Thyroid gland (tissue), 4 donors: ENCODE measurements around the gene MOB2. TPM values are rescaled to one million over a fixed set of nuclear protein-coding genes. Genes with fewer than 3 reads are reported as not detected.

Experiments used
- DNase-seq, 2 donors: peaks; one replicate each; pipeline ENCODE4 v3.0.0-alpha.2; 2019
- H3K27ac ChIP-seq, 3 donors: fragments of 200-600 bp; sonication (generic); 1 replicate in 2 of 3; 2 replicates in 1 of 3; pipeline ENCODE4 v1.5.1; 2016 to 2019; ENCODE audit warnings: mild to moderate bottlenecking in 1 of 3, moderate library complexity in 1 of 3
- H3K27me3 ChIP-seq: fragments of 200-600 bp; sonication (generic); one replicate; pipeline ENCODE4 v1.5.1; 2019
- H3K36me3 ChIP-seq, 2 donors: fragments of 200-600 bp; sonication (generic); one replicate each; pipeline ENCODE4 v1.5.1; 2016 to 2019
- H3K4me1 ChIP-seq, 2 donors: fragments of 200-600 bp; sonication (generic); one replicate each; pipeline ENCODE4 v1.5.1; 2017 to 2019
- H3K4me3 ChIP-seq, 3 donors: fragments of 200-600 bp; sonication (generic); replicated peaks in 1 of 3; 1 replicate in 2 of 3; 2 replicates in 1 of 3; pipeline ENCODE4 v1.5.1; 2016; ENCODE audit warnings: mild to moderate bottlenecking in 1 of 3
- H3K9me3 ChIP-seq: fragments of 200-600 bp; sonication (generic); one replicate; pipeline ENCODE4 v1.5.1; 2017
- POLR2A ChIP-seq, 2 donors: fragments of 450-650 bp; IDR thresholded peaks; one replicate each; pipeline ENCODE4 v1.6.1; 2017; ENCODE audit warnings: antibody characterized with exemption in 2 of 2, mild to moderate bottlenecking in 2 of 2, moderate library complexity in 1 of 2
- WGBS, 2 donors: methylation state at CpG; one replicate each; pipeline ENCODE4 v1.1.5; 2017; 5-methylcytosine and 5-hydroxymethylcytosine counted together
- intact Hi-C: fragments of 100-400 bp; cut with DNase I; formaldehyde crosslinking; loops from one replicate; pipeline ENCODE4 v1.15.1; 2023
- total RNA-seq, 4 donors: library from RNA; depleted of rRNA; stranded (reverse); fragments of >200 nt; gene quantifications; one replicate each; pipeline ENCODE4 v1.2.3, GENCODE V29; 2016
- TF ChIP-seq, protein P1 (sequence below), 6 experiments: fragments of 200-600 bp in 3 of 6; fragments of 450-650 bp in 3 of 6; sonication (generic) in 3 of 6; IDR thresholded peaks; one replicate each; pipeline ENCODE4 v1.5.1; 2016 to 2019; ENCODE audit warnings: antibody characterized with exemption in 6 of 6, mild to moderate bottlenecking in 2 of 6, inconsistent platforms in 1 of 6, moderate library complexity in 1 of 6

Gene MOB2
- total RNA-seq, 4 donors from 2014 or later, result 25.6 to 45.8 (median 30.1) TPM

DNA sequence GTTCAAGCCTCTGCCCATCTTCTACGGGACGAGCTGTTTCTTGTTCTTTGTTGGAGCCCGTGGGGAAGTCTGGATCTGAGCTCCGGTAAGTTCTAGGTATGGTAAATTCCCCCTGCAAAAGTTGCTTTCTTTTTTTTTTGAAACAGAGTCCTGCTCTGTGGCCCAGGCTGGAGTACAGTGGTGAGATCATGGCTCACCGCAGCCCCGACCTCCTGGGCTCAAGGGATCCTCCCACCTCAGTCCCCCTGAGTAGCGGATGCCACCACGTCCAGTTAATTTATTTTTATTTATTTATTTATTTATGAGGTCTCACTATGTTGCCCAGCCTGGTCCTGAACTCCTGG, 35.5 kb upstream of the MOB2 start:
- Histone ChIP-seq H3K36me3 (no peaks in the 10 kb centered on the region), H3K4me1 (peaks cover 0 to 16% of the 10 kb centered on the region in 2 donors)
- intact Hi-C loops, result no loop called here

DNA sequence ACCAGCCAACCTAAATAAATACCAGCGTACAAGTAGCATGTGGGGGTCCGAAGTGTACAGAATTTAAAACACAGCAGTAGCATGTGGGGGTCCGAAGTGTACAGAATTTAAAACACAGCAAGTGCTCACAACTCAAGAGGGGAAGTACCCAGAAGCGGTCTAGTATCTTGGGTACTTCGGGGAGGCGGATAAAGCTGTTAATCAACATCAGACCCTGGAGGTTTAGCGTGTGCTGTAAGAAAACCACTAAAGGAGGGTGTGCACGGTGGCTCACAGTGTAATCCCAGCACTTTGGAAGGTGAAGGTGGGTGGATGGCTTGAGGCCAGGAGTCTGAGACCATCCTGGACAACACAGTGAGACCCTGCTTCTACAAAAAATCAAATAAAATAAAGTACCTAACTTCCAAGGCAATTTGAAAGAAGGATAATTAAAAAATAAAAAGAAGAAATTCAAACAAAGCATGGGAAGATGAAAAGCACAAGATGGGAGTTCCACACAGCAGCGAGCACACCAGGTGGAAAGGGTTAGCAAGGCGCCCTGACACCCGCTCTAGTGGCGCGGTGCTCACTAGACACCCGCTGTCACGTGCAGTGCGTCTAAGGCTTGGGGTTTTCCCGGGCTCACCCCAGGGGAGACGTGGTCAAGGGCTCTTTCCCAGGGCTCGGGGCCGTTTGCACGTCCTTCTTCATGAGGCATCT, 35.0 kb upstream of the MOB2 start:
- 86 to 92% methylated on average over 21 of the region's 21 CpGs for WGBS, 2 donors
- H3K4me3 ChIP-seq, result no peak overlapping the region
- H3K27me3 ChIP-seq, result no peaks in the 10 kb centered on the region
- DNase-seq, result no peak
- H3K36me3 ChIP-seq, result no peaks in the 10 kb centered on the region
- peaks cover 0 to 17% of the 10 kb centered on the region in 2 donors for H3K4me1 ChIP-seq
- H3K9me3 ChIP-seq, result no peaks in the 10 kb centered on the region
- TF ChIP-seq, protein P1, sequence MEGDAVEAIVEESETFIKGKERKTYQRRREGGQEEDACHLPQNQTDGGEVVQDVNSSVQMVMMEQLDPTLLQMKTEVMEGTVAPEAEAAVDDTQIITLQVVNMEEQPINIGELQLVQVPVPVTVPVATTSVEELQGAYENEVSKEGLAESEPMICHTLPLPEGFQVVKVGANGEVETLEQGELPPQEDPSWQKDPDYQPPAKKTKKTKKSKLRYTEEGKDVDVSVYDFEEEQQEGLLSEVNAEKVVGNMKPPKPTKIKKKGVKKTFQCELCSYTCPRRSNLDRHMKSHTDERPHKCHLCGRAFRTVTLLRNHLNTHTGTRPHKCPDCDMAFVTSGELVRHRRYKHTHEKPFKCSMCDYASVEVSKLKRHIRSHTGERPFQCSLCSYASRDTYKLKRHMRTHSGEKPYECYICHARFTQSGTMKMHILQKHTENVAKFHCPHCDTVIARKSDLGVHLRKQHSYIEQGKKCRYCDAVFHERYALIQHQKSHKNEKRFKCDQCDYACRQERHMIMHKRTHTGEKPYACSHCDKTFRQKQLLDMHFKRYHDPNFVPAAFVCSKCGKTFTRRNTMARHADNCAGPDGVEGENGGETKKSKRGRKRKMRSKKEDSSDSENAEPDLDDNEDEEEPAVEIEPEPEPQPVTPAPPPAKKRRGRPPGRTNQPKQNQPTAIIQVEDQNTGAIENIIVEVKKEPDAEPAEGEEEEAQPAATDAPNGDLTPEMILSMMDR (IDR thresholded peaks at IDR 0.05), result no peak
- no peak for TF ChIP-seq POLR2A (IDR thresholded peaks at IDR 0.05)
- no peak overlapping the region for H3K27ac ChIP-seq
- intact Hi-C loops, result no loop called here

More for the DNA sequence above, 35.5 kb upstream of the MOB2 start:
- Histone ChIP-seq H3K9me3 (no peaks in the 10 kb centered on the region), H3K4me3 (no peak overlapping the region), H3K27ac (no peak overlapping the region), H3K27me3 (no peaks in the 10 kb centered on the region)
- TF ChIP-seq, protein P1 (IDR thresholded peaks at IDR 0.05), result no peak
- TF ChIP-seq POLR2A (IDR thresholded peaks at IDR 0.05), result no peak
- no peak for DNase-seq
- 95% methylated on average over 8 of the region's 8 CpGs for WGBS, 2 donors

DNA sequence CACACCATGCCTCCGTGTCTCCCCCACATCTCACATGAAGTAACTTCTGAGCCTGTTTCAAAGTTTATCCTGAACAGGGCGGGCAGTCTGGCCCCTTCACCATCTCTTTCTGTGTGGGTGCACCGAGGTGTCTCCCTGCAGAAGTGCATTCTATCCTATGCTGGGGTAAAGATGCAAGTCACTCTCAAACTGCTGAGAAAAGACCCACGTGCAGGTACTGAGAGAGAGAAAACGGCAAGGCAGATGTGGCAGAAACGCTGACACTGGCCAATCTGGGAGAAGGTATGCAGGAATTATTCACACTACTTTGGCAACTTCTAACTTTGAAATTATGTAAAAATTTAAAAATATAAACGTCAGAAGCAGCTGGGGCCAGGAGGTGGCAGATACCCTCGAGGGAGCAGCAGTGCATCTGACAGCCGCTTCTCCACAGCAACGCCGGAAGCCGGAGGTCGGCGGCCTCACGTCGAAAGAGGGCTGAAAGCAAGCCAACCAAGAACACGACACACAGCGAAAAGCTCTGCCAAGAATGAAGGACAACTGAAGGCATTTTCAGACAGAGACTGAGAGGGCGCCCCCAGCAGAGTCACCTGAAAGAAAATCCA, 34.2 kb upstream of the MOB2 start:
- intact Hi-C loops, result no loop called here
- no peak overlapping the region for H3K4me3 ChIP-seq
- H3K36me3 ChIP-seq, result no peaks in the 10 kb centered on the region
- no peak for TF ChIP-seq POLR2A (IDR thresholded peaks at IDR 0.05)
- TF ChIP-seq, protein P1 (IDR thresholded peaks at IDR 0.05), result no peak
- H3K9me3 ChIP-seq, result no peaks in the 10 kb centered on the region
- no peak overlapping the region for H3K27ac ChIP-seq
- no peaks in the 10 kb centered on the region for H3K27me3 ChIP-seq
- H3K4me1 ChIP-seq, result peaks cover 4 to 22% of the 10 kb centered on the region in 2 donors
- WGBS, 2 donors, result 55 to 59% methylated on average over 19 of the region's 19 CpGs
- no peak for DNase-seq

DNA sequence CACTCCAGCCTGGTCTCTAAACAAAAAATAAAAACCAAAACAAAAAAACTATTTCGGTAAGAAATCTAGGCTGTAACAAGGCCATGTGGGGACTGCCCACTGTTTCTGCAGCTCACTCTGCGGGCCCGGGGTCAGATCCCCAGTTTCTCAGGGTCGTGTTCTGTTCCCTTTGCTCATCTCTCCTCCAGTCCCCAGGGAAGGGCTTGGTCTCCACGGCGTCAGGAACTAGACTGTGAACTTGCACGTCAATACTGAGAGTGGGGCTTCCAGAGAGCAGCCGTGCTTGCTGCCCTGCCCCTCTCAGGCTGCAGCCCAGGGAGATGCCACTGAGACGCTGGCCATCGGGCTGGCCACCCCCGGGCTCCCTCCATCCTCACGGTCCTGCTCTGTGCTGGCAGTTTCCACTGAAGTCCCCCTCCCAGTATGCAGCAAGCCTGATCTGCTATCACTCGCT, 33.7 kb upstream of the MOB2 start:
- peaks cover 9 to 27% of the 10 kb centered on the region in 2 donors for H3K4me1 ChIP-seq
- TF ChIP-seq, protein P1 (IDR thresholded peaks at IDR 0.05), result no peak
- no peak for TF ChIP-seq POLR2A (IDR thresholded peaks at IDR 0.05)
- H3K27ac ChIP-seq, result no peak overlapping the region
- no peak overlapping the region for H3K4me3 ChIP-seq
- WGBS, 2 donors, result 65 to 79% methylated on average over 13 of the region's 13 CpGs
- no peaks in the 10 kb centered on the region for H3K36me3 ChIP-seq
- H3K27me3 ChIP-seq, result no peaks in the 10 kb centered on the region
- no peak for DNase-seq
- intact Hi-C loops, result no loop called here
- no peaks in the 10 kb centered on the region for H3K9me3 ChIP-seq
